Forelimb muscle (tissue), 1 donor: ENCODE data around the gene SUCLA2. TPM values are rescaled to one million over a fixed set of nuclear protein-coding genes. Genes with fewer than 3 reads are reported as not detected.
"Not testable (repeated sequence)": the region's sequence is repeated elsewhere in the genome, so short reads cannot be mapped to it uniquely, and the experiment has no call there.

Experiments used
- DNase-seq: peaks from one replicate; pipeline ENCODE4 v3.0.0-alpha.2; 2013; ENCODE audit warnings: low read depth
- polyA plus RNA-seq: library from polyadenylated mRNA; unstranded; fragments of 120-200 nt; gene quantifications from one replicate; pipeline ENCODE4 v1.2.1, GENCODE V29; 2013; ENCODE audit not compliant: insufficient read length

Gene SUCLA2
- polyA plus RNA-seq: 68.4 TPM

GRCh38 chr13:48001114-48001881, at the start of gene SUCLA2:
SUCLA2 (minus strand) TSS chr13:48001273; CDS start chr13:48001269, 4 bp downstream.
- peak; percentile 72 for DNase-seq

- DNase-seq: no peak
Measured at GRCh38 chr13:48050550-48050949, 49.5 kb upstream of the SUCLA2 start.

GRCh38 chr13:48043789-48044503, 42.9 kb upstream of the SUCLA2 start:
- DNase-seq: no peak

- no peak for DNase-seq
Measured at GRCh38 chr13:48042894-48043293, 41.8 kb upstream of the SUCLA2 start.

GRCh38 chr13:48040896-48041295, 39.8 kb upstream of the SUCLA2 start:
- DNase-seq: no peak

GRCh38 chr13:48040049-48040448, 39.0 kb upstream of the SUCLA2 start:
- no peak for DNase-seq

GRCh38 chr13:48038761-48039160, 37.7 kb upstream of the SUCLA2 start:
- DNase-seq: no peak

- peak; percentile 95 for DNase-seq
Measured at GRCh38 chr13:48037346-48038173, 36.5 kb upstream of the SUCLA2 start, which contains the start of gene NUDT15. NUDT15 (plus strand) TSS chr13:48037726; CDS start chr13:48037747, 21 bp downstream.

- no peak for DNase-seq
Measured at GRCh38 chr13:48029859-48030258, 28.8 kb upstream of the SUCLA2 start.

GRCh38 chr13:48028066-48028465, 27.0 kb upstream of the SUCLA2 start:
- DNase-seq: no peak

- no peak for DNase-seq
Measured at GRCh38 chr13:48019796-48020195, 18.7 kb upstream of the SUCLA2 start.

- no peak for DNase-seq
Measured at GRCh38 chr13:48018637-48019036, 17.6 kb upstream of the SUCLA2 start.

GRCh38 chr13:48014359-48014758, 13.3 kb upstream of the SUCLA2 start:
- DNase-seq: no peak

GRCh38 chr13:48012668-48013067, 11.6 kb upstream of the SUCLA2 start:
- DNase-seq: no peak

GRCh38 chr13:48010698-48011097, 9.6 kb upstream of the SUCLA2 start:
- DNase-seq: no peak

GRCh38 chr13:48009284-48009683, 8.2 kb upstream of the SUCLA2 start:
- DNase-seq: no peak

GRCh38 chr13:48006396-48006795, 5.3 kb upstream of the SUCLA2 start:
- DNase-seq: no peak

- no peak for DNase-seq
Measured at GRCh38 chr13:48004201-48004600, 3.1 kb upstream of the SUCLA2 start.

- not testable (repeated sequence) for DNase-seq
Measured at GRCh38 chr13:48001999-48002398, 926 bp upstream of the SUCLA2 start.

- DNase-seq: no peak
Measured at GRCh38 chr13:48000559-48001113, 437 bp downstream of the SUCLA2 start.

- DNase-seq: no peak
Measured at GRCh38 chr13:47999973-48000372, 1.1 kb downstream of the SUCLA2 start.

GRCh38 chr13:47997384-47997783, 3.7 kb downstream of the SUCLA2 start:
- no peak for DNase-seq
